GM18507 (cell line): Measurements from ENCODE around the gene TPPP.

Experiments
- DNase-seq: peaks from one replicate; pipeline ENCODE4 v3.0.0; 2011; ENCODE audit warnings: low read depth; ENCODE audit not compliant: insufficient read length; ENCODE audit errors: extremely low spot score
- FAIRE-seq: peaks from 2 replicates; lab custom pipeline; 2011; peaks lifted over from hg19 to GRCh38; lab: Jason Lieb, UNC

The TPPP gene

GRCh38 chr5:669111-669841, 23.9 kb downstream of the TPPP start:
- no peak for FAIRE-seq
- DNase-seq: no peak

DNA sequence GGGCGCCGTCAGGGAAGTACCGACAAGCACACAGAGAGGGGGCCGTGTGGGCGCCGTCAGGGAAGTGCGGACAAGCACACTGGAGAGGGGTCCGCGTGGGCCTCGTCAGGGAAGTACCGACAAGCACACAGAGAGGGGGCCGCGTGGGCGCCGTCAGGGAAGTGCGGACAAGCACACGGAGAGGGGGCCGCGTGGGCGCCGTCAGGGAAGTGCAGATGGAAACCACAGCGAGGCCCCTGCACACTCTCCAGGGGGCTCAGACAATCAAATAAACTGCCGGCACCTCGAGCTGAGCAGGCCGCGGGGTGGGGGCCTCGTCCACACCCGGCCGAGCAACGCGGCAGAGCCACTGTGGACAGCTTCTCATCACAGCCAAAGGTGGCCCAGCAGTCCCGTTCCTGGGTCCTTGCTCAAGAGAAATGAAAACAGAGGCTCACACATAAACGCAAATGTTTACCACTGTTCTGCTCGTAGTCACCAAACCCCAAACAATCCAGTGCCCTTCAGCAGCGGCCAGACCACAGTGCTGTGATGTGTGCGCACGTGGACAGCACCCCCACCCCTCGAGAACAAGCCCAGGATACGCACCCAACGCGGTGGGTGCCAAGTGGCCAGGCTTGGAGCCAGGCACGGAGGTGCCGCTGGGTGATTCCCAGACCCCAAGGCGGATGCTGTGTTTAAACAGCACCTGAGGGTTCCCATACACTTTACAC, 24.7 kb downstream of the TPPP start:
- DNase-seq (no peak), FAIRE-seq (no peak)

GRCh38 chr5:666816-667498, 26.2 kb downstream of the TPPP start:
- FAIRE-seq (no peak), DNase-seq (no peak)

DNA sequence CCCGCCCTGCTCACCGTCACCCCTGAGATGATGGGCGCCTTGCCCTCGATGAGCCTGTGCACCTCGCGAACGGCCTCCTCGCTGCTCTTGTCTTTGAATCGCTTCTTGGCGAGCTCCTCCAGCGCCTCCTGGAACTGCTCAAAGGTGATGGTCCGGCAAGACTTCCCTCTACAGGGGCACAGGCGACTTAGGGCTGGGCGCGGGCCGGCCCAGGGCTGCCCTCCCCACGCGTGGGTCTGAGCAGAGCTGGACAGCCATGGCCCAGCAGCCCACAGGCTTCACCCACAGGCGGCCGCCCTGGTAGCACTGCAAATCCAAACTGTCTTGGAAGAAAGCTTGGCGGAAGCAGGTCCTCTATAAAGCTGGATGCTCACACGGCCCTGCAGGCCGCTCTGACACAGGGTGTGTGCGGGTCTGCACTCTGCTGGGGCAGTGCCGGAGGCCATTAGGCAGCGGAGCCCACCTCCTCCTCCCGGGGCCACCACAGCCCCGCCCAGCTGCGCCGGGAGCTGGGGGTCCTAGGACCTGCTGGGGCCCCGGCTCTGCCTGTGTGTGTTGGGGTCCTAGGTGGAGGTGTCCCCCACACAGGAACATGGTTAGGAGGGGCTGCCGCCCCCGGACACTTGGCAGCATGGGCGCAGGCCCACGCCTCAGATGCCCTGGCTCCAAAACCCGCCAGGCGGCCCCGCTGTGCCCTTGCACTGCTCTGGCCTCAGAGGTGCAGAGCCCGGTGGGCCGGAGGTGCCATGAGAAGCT, 27.0 kb downstream of the TPPP start:
- no peak for DNase-seq
- FAIRE-seq: no peak

DNA sequence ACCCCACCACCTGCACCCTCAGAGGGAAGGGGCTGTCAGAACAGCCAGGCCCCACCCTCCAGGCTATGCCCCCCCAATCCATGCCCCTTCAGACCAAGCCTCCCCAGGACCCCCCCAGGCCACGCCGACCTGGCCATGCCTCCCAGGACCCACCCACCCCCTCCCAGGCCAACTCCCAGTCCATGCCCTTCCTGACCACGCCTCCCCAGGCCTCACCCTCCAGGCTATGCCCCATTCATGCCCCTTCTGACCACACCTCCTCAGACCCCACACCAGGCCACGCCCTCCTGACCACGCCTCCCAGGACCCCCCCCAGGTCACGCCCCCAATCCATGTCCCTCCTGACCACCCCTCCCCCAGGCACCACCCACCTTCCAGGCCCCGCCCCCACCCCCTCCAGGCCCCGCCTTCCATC, 27.6 kb downstream of the TPPP start:
- FAIRE-seq (no peak), DNase-seq (no peak)

DNA sequence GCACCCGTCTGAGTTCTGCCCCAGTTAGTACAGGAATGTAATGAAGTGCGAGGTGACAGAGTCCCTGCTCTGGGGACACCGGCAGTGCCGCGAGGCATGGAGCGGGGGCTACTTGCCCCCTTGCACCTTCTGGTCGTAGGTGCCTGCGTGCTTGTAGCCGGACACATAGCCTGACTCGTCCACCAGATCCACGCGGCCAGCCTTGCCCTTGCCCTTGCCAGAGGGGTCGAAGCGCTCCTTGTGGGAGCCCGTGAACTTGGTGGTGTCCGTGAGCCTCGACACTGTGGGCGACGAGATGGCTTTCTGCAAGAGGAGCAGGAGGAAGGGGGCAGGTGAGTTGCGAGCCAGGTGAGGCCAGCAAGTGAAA, 28.2 kb downstream of the TPPP start:
- FAIRE-seq: no peak
- DNase-seq: no peak

DNA sequence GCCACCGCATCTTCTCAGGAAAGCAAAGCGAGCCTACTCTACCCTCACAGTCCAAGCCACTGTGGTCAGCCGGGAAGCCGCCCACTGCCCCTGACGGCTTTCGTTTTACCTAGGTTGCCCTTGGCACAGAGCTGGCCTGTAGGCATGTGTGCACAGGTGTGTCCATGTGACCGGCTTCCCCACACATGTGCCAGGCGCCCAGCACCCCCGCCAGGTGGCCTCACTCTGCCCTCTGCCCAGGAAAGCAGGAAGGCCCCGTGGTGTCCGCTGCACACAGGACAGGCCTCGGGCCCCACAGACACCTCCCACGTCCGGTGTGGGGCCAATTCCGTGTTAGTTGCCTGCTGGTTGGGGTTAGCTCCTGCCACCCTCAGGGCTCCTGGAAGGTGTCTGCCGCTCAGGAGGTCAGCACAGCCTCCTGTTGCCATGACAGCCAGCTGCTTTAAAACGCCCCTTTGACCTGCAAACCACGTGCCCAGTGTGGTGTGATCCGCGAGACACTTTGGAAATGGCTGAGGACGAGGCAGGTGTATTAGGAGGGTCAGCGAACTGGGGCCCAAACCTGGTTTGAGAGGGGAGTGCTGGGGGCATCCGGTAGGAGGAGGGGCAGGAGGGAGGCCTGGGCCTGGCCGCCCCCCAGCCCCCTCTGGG, 28.7 kb downstream of the TPPP start:
- DNase-seq (no peak), FAIRE-seq (no peak)

GRCh38 chr5:663436-664342, 29.5 kb downstream of the TPPP start:
- FAIRE-seq: no peak

DNA sequence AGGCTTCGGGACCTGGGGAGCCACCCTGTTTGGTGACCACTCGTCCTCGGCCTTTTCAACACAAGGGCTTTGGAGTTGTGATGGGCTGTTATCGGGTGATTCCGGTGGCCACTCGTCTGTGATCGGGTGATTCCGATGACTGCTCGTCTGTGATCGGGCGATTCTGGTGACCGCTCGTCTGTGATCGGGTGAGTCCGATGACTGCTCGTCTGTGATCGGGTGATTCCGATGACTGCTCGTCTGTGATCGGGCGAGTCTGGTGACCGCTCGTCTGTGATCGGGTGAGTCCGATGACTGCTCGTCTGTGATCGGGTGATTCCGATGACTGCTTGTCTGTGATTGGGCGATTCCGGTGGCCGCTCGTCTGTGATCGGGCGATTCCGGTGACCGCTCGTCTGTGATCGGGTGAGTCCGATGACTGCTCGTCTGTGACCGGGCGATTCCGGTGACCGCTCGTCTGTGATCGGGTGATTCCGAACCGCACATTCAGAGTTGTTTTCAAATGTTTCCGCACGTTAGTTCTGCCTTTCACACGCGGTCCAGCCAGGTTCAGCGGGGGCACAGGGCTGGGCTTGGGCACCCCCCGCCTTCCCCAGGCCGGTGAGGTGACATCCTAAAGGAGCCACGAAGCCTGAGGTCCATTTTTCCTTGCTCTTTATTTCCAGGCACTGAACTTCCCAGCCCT, 30.3 kb downstream of the TPPP start:
- no peak for DNase-seq
- no peak for FAIRE-seq

More at GRCh38 chr5:663436-664342, 29.5 kb downstream of the TPPP start:
- DNase-seq: no peak

GRCh38 chr5:661891-662750, 31.0 kb downstream of the TPPP start:
- FAIRE-seq: no peak
- no peak for DNase-seq

- no peak for DNase-seq
- FAIRE-seq: no peak
These were observed 32.6 kb downstream of the TPPP start for GRCh38 chr5:660491-661030.

DNA sequence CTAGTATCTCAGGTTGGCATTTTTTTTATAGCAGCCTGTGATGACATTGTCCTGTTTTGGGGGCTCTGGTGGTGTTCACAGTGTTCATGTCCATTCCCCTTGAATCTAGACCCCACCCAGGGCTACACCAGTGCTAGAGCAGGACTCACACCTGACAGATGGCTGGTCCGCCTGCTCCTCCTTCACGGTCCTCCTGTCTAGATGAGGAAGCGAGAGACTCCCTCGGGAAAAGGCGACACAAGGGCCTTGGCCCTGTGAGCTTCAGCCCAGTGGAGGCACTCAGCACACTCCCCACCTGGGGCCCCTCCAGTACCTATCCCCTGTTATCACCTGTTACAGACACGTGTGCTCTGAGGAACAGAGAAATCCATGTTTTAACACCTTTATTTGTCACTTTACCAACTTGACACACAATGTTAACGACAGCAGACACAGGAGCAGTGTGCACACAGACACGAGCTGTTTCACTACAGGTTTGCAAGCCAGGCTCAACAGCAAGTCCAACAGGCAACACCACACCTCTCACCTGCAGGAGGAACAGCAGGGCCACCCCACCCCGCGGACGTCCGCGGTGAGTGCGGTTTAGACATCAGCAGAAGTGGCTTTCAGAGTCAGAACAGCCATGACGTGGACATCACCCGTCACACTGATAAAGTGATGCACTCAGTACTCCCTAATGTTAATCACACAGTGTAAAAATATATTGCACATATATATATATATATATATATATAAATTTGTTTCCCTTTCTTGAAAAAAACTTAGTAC, 33.5 kb downstream of the TPPP start:
- DNase-seq (no peak), FAIRE-seq (no peak)

DNA sequence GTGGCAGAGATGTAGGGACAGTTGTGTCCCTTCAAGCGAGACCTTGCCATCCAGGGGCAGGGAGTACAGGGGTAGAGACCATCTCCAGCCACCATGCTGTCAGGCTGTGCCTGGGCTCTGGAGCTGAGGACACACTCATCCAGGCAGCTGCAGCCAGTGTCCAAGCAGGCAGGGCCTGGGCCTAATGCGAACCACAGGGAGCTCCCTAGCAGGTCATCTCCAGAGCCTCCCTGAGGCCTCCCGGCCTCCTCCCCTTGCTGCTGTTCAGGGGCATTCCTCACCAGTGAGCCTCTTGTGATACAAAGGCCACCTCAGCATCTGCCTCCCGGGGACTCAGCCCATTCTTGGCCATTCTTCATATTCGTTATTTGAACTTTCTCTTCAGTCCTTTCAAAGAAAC, 35.0 kb downstream of the TPPP start:
- DNase-seq (no peak), FAIRE-seq (no peak)

- FAIRE-seq (no peak), DNase-seq (no peak)
These were observed 35.6 kb downstream of the TPPP start for GRCh38 chr5:657570-657969.

DNA sequence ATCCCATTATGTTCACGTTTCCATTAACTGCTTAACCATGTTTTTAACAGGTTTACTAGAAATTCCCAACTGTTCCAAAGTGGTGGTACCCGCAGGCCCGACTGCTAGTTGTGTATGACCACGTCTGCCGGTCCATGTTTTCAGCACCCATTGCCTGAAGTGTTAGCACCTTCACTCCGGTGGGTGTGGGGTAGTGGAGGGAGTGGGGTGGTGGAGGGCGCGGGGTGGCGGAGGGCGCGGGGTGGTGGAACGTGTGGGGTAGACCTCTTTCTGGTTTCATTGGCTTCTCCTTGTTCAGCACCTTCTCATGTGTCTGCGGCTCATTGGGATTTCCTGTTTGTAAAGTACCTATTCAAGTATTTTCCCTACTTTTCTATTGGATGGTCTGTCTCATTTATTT, 37.7 kb downstream of the TPPP start:
- DNase-seq: no peak
- FAIRE-seq: no peak

DNA sequence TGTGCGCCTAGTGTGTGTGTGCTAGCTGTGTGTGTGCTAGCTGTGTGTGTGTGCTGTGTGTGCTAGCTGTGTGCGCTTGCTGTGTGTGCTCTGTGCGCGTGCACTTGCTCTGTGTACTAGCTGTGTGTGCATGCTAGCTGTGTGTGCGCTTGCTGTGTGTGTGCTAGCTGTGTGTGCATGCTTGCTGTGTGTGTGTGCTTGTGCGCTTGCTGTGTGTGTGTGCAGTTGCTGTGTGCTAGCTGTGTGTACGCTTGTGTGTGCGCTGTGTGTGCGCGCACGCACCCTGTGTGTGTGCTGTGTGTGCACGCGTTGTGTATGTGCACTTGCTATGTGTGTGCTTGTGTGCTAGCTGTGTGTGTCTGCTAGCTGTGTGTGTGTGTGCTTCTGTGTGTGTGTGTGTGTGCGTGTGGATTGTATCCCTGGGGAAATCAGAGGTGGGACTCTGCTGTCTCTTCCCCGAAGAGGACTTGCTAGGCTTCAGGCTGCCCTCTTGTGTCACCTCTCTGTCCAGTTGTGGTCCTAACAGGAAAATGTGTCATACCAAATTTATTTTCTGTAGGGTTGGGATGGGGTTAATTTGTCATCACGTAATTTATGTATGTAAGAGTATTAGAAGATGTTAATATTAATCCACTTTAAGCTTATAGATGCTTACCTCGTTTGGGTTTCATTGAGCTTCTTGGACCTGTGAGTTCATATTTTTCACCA, 38.9 kb downstream of the TPPP start:
- no peak for FAIRE-seq

More for the DNA sequence above, 38.9 kb downstream of the TPPP start:
- DNase-seq: no peak
